ENCODE results near the gene NSUN4. TPM values are rescaled to one million over a fixed set of nuclear protein-coding genes. Genes with fewer than 3 reads are reported as not detected.
A peak's percentile ranks its signal among the peaks of the same experiment; 100 is the strongest.

Gene NSUN4
- total RNA-seq, 1 donor from 2014 or later = 27.8 TPM

GRCh38 chr1:46369542-46370213 is 29.1 kb downstream of the NSUN4 start:
- H3K27ac Mint-ChIP-seq (ENCODE audit: unreplicated experiment) = no peak overlapping the region
- no peak for DNase-seq (ENCODE audit: low spot score)
- peaks cover 16% of the 10 kb centered on the region for H3K36me3 Mint-ChIP-seq (ENCODE audit: low read depth, unreplicated experiment)
- H3K4me3 Mint-ChIP-seq (ENCODE audit: unreplicated experiment) = no peak overlapping the region
- TF ChIP-seq CTCF (IDR thresholded peaks at IDR 0.05; ENCODE audit: unreplicated experiment) = no peak
- no peaks in the 10 kb centered on the region for H3K9me3 Mint-ChIP-seq (ENCODE audit: unreplicated experiment)
- H3K4me1 Mint-ChIP-seq (ENCODE audit: unreplicated experiment) = peaks cover 3% of the 10 kb centered on the region
- H3K27me3 Mint-ChIP-seq (ENCODE audit: unreplicated experiment) = peaks cover 3% of the 10 kb centered on the region

DNA sequence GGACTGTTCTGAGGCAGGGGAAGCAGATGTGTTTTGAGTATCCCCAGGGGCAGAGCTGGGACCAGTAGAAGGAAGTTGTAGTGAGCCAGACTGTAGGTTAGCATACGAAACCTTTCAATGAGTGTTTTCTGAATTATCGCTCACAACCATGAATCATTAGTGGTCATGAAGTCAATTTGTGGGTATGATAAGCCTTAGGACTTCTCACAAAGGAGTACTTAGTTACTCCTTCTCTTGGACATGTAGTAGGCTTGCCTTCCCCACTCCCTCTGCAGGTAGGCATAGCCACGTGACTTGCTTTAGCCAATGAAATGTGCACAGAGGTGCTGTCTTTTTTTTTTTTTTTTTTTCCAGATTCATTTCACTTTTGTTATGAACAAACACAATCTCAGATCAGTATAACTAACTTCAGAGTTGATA is 29.6 kb downstream of the NSUN4 start:
- H3K4me3 Mint-ChIP-seq (ENCODE audit: unreplicated experiment) = no peak overlapping the region
- no peaks in the 10 kb centered on the region for H3K9me3 Mint-ChIP-seq (ENCODE audit: unreplicated experiment)
- DNase-seq (ENCODE audit: low spot score) = no peak
- peaks cover 4% of the 10 kb centered on the region for H3K27me3 Mint-ChIP-seq (ENCODE audit: unreplicated experiment)
- TF ChIP-seq CTCF (IDR thresholded peaks at IDR 0.05; ENCODE audit: unreplicated experiment) = no peak
- peaks cover 13% of the 10 kb centered on the region for H3K36me3 Mint-ChIP-seq (ENCODE audit: low read depth, unreplicated experiment)
- no peak overlapping the region for H3K27ac Mint-ChIP-seq (ENCODE audit: unreplicated experiment)
- peaks cover 3% of the 10 kb centered on the region for H3K4me1 Mint-ChIP-seq (ENCODE audit: unreplicated experiment)

- DNase-seq (ENCODE audit: low spot score) = no peak
- Mint-ChIP-seq H3K36me3 (ENCODE audit: low read depth, unreplicated experiment) (peaks cover 13% of the 10 kb centered on the region), H3K27ac (ENCODE audit: unreplicated experiment) (no peak overlapping the region), H3K27me3 (ENCODE audit: unreplicated experiment) (peaks cover 6% of the 10 kb centered on the region), H3K4me1 (ENCODE audit: unreplicated experiment) (peaks cover 3% of the 10 kb centered on the region), H3K4me3 (ENCODE audit: unreplicated experiment) (peak overlapping the region; percentile 32), H3K9me3 (ENCODE audit: unreplicated experiment) (no peaks in the 10 kb centered on the region)
- TF ChIP-seq CTCF (IDR thresholded peaks at IDR 0.05; ENCODE audit: unreplicated experiment) = no peak
Measured at GRCh38 chr1:46372431-46372830, 31.8 kb downstream of the NSUN4 start.

DNA sequence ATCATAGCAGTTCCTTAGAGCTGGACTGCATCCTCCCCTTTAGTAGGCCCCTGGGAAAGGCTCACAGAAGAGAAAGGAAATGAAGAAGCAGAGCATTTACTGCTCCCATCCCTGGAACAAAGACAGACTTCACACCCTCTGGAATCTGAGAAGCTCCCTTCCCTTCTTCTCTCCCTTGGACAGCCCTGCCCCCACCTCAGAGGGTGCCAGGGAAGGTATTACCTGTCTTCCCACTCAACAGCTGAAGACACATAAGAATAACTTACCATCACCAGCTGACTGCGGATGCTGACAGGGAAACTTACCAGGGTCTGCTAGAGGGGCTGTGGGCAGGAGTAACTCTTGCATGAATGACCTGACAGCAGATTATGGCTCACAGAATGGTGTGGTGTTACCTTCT is 39.4 kb downstream of the NSUN4 start:
- Mint-ChIP-seq H3K36me3 (ENCODE audit: low read depth, unreplicated experiment) (peaks cover 5% of the 10 kb centered on the region), H3K4me1 (ENCODE audit: unreplicated experiment) (no peaks in the 10 kb centered on the region), H3K27me3 (ENCODE audit: unreplicated experiment) (peaks cover 2% of the 10 kb centered on the region), H3K27ac (ENCODE audit: unreplicated experiment) (no peak overlapping the region), H3K9me3 (ENCODE audit: unreplicated experiment) (peaks cover 7% of the 10 kb centered on the region), H3K4me3 (ENCODE audit: unreplicated experiment) (no peak overlapping the region)
- no peak for TF ChIP-seq CTCF (IDR thresholded peaks at IDR 0.05; ENCODE audit: unreplicated experiment)
- DNase-seq (ENCODE audit: low spot score) = no peak

- Mint-ChIP-seq H3K4me1 (ENCODE audit: unreplicated experiment) (no peaks in the 10 kb centered on the region), H3K4me3 (ENCODE audit: unreplicated experiment) (no peak overlapping the region), H3K27ac (ENCODE audit: unreplicated experiment) (no peak overlapping the region), H3K27me3 (ENCODE audit: unreplicated experiment) (no peaks in the 10 kb centered on the region), H3K9me3 (ENCODE audit: unreplicated experiment) (peaks cover 7% of the 10 kb centered on the region), H3K36me3 (ENCODE audit: low read depth, unreplicated experiment) (peaks cover 8% of the 10 kb centered on the region)
- DNase-seq (ENCODE audit: low spot score) = no peak
- no peak for TF ChIP-seq CTCF (IDR thresholded peaks at IDR 0.05; ENCODE audit: unreplicated experiment)
Measured at GRCh38 chr1:46380508-46380907, 39.9 kb downstream of the NSUN4 start.

Measured in endothelial cell (in vitro differentiated cells).